A549 treated with RU486 at 1 μM for 4 hours (cell line): ENCODE results near the gene BOD1. TPM values are rescaled to one million over a fixed set of nuclear protein-coding genes. Genes with fewer than 3 reads are reported as not detected.

Source experiments
- total RNA-seq: library from RNA; stranded (reverse); fragments of 200-300 nt; extraction: Qiagen RNA extraction; gene quantifications from 5 replicates; pipeline ENCODE4 v1.2.3, GENCODE V29; 2022; ENCODE audit warnings: low read depth

Gene BOD1
- total RNA-seq = 63.1 to 76.8 TPM (median 69.5 TPM) in 5 replicates

DNA sequence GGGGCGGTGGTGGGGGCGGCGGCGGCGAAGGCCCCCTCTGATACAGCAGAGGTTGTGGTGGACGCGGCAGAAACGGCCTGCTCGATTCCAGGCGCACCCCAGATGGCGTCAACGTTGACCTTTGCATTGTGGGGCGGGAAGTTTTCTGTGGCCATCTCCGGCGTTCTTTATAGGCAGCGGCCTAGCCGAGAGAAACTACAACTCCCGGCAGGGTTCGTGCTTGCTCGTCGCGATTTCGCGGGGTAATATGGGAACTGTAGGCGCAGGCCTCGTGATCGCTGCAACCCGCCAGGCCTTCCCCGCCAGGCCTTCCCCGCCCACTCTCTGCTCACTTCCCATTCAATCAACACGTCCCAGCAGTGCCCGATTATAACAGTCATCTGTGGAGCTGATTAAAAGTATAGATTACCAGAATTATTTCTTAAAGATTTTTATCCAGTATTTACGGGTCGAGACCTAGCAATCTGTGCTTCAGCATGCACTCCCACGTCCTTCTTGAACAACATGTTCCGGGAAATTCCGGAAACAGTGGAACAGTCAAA lies at the start of gene BOD1:
TSS of gene BOD1 (minus strand) at position 74 of the 542 bp plus-strand sequence. CDS start 214 bp downstream, outside the sequence.

